ENCODE data around the gene CLCN3. TPM values are rescaled to one million over a fixed set of nuclear protein-coding genes. Genes with fewer than 3 reads are reported as not detected.

CLCN3 gene
- total and polyA plus RNA-seq, 2 of the 13 experiments (the other 11 are each of a cell fraction or from before 2014, with no cell fraction given): 13.6 to 23.7 TPM

DNA sequence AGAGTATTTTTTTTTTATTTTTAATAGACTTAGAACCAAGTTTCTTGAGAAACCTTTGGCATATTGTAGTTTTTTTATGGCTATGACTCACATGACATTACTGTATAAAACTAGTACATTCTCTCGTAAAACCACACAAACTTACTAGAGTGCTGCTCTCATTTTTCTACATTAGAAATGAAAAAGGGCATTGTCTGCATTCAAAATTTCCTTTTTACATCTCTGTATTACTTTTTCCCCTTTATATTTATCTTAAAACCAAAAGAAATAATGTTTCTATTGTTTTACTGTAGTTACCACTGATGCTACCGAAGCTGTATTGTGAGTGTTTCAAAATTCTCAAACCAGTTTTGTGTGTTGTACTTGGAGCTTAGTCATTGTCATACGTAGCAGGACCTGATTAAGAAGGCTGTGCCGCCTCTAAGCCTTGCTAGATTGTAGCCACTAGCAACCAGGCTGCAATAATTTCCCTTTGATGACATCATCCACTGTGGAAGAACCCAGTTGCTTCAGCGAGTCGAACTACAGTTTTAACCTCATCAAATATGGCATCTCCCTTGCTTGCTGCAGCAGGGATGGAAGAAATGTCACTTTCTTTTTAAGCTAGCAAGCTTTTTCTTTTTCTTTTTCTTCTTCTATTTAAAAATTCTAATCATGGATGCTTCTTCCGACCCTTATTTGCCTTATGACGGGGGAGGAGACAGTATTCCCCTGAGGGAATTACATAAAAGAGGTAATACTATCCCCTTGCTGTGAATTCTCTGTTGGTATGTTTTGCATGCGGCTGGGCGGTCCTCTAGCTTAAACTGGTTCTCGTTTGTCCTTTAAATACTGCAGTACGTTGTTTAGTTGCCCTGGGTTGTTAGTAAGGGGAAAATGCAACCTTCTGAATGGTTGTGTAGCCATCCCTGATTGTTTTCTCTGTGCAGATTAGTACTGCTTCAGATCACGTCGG is 39.6 kb downstream of the CLCN3 start (continued):
- TF ChIP-seq, protein P1, sequence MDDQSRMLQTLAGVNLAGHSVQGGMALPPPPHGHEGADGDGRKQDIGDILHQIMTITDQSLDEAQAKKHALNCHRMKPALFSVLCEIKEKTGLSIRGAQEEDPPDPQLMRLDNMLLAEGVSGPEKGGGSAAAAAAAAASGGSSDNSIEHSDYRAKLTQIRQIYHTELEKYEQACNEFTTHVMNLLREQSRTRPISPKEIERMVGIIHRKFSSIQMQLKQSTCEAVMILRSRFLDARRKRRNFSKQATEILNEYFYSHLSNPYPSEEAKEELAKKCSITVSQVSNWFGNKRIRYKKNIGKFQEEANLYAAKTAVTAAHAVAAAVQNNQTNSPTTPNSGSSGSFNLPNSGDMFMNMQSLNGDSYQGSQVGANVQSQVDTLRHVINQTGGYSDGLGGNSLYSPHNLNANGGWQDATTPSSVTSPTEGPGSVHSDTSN (CRISPR knock-in tag; IDR thresholded peaks at IDR 0.05; ENCODE audit: borderline replicate concordance): no peak
- TF ChIP-seq MXI1 (IDR thresholded peaks at IDR 0.05; ENCODE audit: borderline replicate concordance, low read depth, low read length) (peak; percentile 52; the same call in 1 of the 3 replicates), ZNF547 (CRISPR knock-in tag; IDR thresholded peaks at IDR 0.05) (no peak), BORCS8-MEF2B (CRISPR knock-in tag; IDR thresholded peaks at IDR 0.05) (no peak), ZBTB39 (CRISPR knock-in tag; IDR thresholded peaks at IDR 0.05) (no peak), PRDM15 (CRISPR knock-in tag; IDR thresholded peaks at IDR 0.05) (no peak), ZBTB20 (CRISPR knock-in tag; IDR thresholded peaks at IDR 0.05; ENCODE audit: borderline replicate concordance, low read depth) (no peak), SPEN (CRISPR knock-in tag; IDR thresholded peaks at IDR 0.05; ENCODE audit: low read depth) (no peak)
- TF ChIP-seq, protein P2, sequence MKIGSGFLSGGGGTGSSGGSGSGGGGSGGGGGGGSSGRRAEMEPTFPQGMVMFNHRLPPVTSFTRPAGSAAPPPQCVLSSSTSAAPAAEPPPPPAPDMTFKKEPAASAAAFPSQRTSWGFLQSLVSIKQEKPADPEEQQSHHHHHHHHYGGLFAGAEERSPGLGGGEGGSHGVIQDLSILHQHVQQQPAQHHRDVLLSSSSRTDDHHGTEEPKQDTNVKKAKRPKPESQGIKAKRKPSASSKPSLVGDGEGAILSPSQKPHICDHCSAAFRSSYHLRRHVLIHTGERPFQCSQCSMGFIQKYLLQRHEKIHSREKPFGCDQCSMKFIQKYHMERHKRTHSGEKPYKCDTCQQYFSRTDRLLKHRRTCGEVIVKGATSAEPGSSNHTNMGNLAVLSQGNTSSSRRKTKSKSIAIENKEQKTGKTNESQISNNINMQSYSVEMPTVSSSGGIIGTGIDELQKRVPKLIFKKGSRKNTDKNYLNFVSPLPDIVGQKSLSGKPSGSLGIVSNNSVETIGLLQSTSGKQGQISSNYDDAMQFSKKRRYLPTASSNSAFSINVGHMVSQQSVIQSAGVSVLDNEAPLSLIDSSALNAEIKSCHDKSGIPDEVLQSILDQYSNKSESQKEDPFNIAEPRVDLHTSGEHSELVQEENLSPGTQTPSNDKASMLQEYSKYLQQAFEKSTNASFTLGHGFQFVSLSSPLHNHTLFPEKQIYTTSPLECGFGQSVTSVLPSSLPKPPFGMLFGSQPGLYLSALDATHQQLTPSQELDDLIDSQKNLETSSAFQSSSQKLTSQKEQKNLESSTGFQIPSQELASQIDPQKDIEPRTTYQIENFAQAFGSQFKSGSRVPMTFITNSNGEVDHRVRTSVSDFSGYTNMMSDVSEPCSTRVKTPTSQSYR (CRISPR knock-in tag; IDR thresholded peaks at IDR 0.05; ENCODE audit: borderline replicate concordance): no peak
- TF ChIP-seq, protein P3, sequence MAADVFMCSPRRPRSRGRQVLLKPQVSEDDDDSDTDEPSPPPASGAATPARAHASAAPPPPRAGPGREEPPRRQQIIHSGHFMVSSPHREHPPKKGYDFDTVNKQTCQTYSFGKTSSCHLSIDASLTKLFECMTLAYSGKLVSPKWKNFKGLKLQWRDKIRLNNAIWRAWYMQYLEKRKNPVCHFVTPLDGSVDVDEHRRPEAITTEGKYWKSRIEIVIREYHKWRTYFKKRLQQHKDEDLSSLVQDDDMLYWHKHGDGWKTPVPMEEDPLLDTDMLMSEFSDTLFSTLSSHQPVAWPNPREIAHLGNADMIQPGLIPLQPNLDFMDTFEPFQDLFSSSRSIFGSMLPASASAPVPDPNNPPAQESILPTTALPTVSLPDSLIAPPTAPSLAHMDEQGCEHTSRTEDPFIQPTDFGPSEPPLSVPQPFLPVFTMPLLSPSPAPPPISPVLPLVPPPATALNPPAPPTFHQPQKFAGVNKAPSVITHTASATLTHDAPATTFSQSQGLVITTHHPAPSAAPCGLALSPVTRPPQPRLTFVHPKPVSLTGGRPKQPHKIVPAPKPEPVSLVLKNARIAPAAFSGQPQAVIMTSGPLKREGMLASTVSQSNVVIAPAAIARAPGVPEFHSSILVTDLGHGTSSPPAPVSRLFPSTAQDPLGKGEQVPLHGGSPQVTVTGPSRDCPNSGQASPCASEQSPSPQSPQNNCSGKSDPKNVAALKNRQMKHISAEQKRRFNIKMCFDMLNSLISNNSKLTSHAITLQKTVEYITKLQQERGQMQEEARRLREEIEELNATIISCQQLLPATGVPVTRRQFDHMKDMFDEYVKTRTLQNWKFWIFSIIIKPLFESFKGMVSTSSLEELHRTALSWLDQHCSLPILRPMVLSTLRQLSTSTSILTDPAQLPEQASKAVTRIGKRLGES (CRISPR knock-in tag; IDR thresholded peaks at IDR 0.05; ENCODE audit: borderline replicate concordance): no peak
- TF ChIP-seq, protein P4, sequence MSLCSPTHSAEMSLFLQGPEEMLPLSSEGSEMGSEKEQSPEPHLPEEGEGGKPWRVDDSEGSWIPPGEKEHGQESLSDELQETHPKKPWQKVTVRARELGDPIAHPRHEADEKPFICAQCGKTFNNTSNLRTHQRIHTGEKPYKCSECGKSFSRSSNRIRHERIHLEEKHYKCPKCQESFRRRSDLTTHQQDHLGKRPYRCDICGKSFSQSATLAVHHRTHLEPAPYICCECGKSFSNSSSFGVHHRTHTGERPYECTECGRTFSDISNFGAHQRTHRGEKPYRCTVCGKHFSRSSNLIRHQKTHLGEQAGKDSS (CRISPR knock-in tag; IDR thresholded peaks at IDR 0.05; ENCODE audit: borderline replicate concordance, low read depth): no peak

Data from HepG2 (cell line).